ENCODE measurements around the gene SLC23A1. TPM values are rescaled to one million over a fixed set of nuclear protein-coding genes. Genes with fewer than 3 reads are reported as not detected.

The SLC23A1 gene
- total and polyA plus RNA-seq, 2 donors (not counting 1 experiment from before 2014, with no cell fraction given), result 5.8 to 9.6 TPM

DNA sequence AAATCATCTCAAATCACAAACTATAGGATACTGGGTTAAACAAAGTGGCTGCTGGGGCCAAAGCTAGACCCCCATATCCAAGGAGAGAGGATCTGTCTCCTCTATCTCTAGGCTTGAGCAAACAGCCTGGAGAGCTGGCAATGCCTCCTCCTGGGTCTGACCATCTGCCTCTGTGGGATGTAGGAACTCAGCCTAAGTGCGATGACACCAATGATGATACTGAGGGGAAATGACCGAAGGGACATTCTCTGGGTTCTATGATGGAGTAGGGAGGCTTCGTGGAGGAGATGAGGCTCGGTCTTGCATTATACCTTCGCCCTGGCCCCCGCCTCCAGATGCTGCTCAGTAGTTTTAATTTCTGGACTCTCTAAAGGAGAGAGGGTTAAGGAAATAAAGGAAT is 30.1 kb upstream of the SLC23A1 start:
- CTCF ChIA-PET, result interaction anchor here (1.9 kb wide), 1 partner anchor 10 kb away, joined by 8 read pairs; no protein-coding TSS in a partner anchor

DNA sequence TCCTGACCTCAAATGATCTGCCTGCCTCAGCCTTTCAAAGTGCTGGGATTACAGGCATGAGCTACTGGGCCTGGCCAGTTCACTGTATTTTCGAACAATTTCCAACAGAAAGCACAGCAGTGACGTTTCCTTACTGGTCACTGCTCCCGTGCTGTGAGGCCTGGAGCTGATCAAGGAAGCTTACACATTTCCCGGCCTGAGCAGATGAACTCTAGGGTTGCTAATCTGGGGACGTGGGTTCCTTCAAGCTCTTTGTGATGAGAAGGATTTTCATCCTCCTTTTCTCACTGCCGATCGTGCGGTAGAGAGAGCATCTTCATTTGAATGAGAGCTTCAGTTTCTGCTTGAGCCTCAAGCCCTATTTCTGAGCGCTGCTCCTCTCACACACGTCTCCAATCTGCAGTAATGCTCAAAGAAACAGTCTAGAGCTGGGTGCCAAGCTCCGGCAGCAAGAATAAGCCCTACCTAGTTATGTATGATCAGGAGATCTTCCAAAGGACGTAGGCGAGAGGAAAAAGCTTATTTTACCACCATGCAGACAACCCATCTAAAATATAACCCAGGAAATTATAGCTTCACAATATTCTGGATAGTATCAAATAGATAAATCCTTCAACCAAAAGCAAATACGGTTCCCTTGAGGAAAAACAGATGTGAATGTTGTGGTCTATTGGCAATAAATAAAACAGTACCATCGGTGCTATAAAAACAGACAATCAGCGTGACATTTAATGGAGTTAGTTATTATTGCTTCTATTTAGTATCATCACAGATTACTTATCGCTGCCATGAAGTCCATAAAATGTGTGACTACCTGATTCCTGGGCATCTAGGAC is 28.1 kb upstream of the SLC23A1 start:
- DNase-seq, result no peak
- no peaks in the 10 kb centered on the region for H3K27me3 Mint-ChIP-seq
- peaks cover 17% of the 10 kb centered on the region for H3K4me1 Mint-ChIP-seq
- 97% methylated on average over 10 of the region's 17 CpGs for WGBS (ENCODE audit: insufficient coverage)
- Histone ChIP-seq H3K4me3 (ENCODE audit: control extremely low read depth in 1 of 5, extremely low read depth in 1 of 5, insufficient read depth in 1 of 5, low read depth in 2 of 5, low read length in 4 of 5) (no peak overlapping the region), H3K27me3 (replicated peaks in 1 of 4; ENCODE audit: control extremely low read depth in 1 of 4, control insufficient read depth in 3 of 4, insufficient read depth in 4 of 4, low read length in 3 of 4) (no peaks in the 10 kb centered on the region), H3K4me1 (ENCODE audit: control insufficient read depth in 2 of 2, insufficient read depth in 2 of 2, low read length in 2 of 2) (peaks cover 22 to 23% of the 10 kb centered on the region in 2 donors), H3K36me3 (replicated peaks in 1 of 2; ENCODE audit: control extremely low read depth in 1 of 2, control insufficient read depth in 1 of 2, extremely low read depth in 1 of 2, insufficient read depth in 2 of 2, low read length in 1 of 2) (no peaks in the 10 kb centered on the region), H3K9ac (ENCODE audit: low read length) (no peak overlapping the region), H3K4me2 (replicated peaks; ENCODE audit: low read depth, low read length, poor library complexity, severe bottlenecking) (no peak overlapping the region), H2AFZ (ENCODE audit: insufficient read depth, low read depth, low read length, poor library complexity, severe bottlenecking) (no peak overlapping the region), H3K9me3 (ENCODE audit: control extremely low read depth in 1 of 3, control insufficient read depth in 2 of 3, insufficient read depth in 1 of 3, low read length in 2 of 3) (no peaks in the 10 kb centered on the region), H3K27ac (ENCODE audit: low read length in 2 of 2) (no peak overlapping the region), H3K79me2 (ENCODE audit: control insufficient read depth, insufficient read depth, low read length) (peaks cover 4% of the 10 kb centered on the region), H4K20me1 (ENCODE audit: control insufficient read depth, insufficient read depth, low read length, poor library complexity, severe bottlenecking) (no peaks in the 10 kb centered on the region)
- ATAC-seq (ENCODE audit: low read depth), result no peak
- intact Hi-C loops (cut with micrococcal nuclease), result no loop called here
- ChIA-PET CTCF (interaction anchor here (0.6 to 7.3 kb wide), 8 partner anchors 10 to 420 kb away, joined by 3 to 43 read pairs (median 4); partner anchors contain the start of gene MATR3), POLR2A (no interaction called here)
- H3K9me3 Mint-ChIP-seq (ENCODE audit: insufficient read depth), result no peaks in the 10 kb centered on the region
- H3K4me3 Mint-ChIP-seq, result no peak overlapping the region
- H3K27ac Mint-ChIP-seq, result no peak overlapping the region
- TF ChIP-seq, protein P1, sequence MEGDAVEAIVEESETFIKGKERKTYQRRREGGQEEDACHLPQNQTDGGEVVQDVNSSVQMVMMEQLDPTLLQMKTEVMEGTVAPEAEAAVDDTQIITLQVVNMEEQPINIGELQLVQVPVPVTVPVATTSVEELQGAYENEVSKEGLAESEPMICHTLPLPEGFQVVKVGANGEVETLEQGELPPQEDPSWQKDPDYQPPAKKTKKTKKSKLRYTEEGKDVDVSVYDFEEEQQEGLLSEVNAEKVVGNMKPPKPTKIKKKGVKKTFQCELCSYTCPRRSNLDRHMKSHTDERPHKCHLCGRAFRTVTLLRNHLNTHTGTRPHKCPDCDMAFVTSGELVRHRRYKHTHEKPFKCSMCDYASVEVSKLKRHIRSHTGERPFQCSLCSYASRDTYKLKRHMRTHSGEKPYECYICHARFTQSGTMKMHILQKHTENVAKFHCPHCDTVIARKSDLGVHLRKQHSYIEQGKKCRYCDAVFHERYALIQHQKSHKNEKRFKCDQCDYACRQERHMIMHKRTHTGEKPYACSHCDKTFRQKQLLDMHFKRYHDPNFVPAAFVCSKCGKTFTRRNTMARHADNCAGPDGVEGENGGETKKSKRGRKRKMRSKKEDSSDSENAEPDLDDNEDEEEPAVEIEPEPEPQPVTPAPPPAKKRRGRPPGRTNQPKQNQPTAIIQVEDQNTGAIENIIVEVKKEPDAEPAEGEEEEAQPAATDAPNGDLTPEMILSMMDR (IDR thresholded peaks at IDR 0.05), result no peak

More for the DNA sequence above, 30.1 kb upstream of the SLC23A1 start:
- no peaks in the 10 kb centered on the region for H3K27me3 Mint-ChIP-seq
- Histone ChIP-seq H3K4me3 (ENCODE audit: control extremely low read depth in 1 of 5, extremely low read depth in 1 of 5, insufficient read depth in 1 of 5, low read depth in 2 of 5, low read length in 4 of 5) (no peak overlapping the region), H3K27ac (ENCODE audit: low read length in 2 of 2) (no peak overlapping the region), H4K20me1 (ENCODE audit: control insufficient read depth, insufficient read depth, low read length, poor library complexity, severe bottlenecking) (no peaks in the 10 kb centered on the region), H3K4me2 (replicated peaks; ENCODE audit: low read depth, low read length, poor library complexity, severe bottlenecking) (no peak overlapping the region), H3K4me1 (ENCODE audit: control insufficient read depth in 2 of 2, insufficient read depth in 2 of 2, low read length in 2 of 2) (peaks cover 5% of the 10 kb centered on the region in 2 donors), H3K9me3 (ENCODE audit: control extremely low read depth in 1 of 3, control insufficient read depth in 2 of 3, insufficient read depth in 1 of 3, low read length in 2 of 3) (no peaks in the 10 kb centered on the region), H3K36me3 (replicated peaks in 1 of 2; ENCODE audit: control extremely low read depth in 1 of 2, control insufficient read depth in 1 of 2, extremely low read depth in 1 of 2, insufficient read depth in 2 of 2, low read length in 1 of 2) (no peaks in the 10 kb centered on the region), H2AFZ (ENCODE audit: insufficient read depth, low read depth, low read length, poor library complexity, severe bottlenecking) (no peak overlapping the region), H3K9ac (ENCODE audit: low read length) (no peak overlapping the region), H3K27me3 (replicated peaks in 1 of 4; ENCODE audit: control extremely low read depth in 1 of 4, control insufficient read depth in 3 of 4, insufficient read depth in 4 of 4, low read length in 3 of 4) (no peaks in the 10 kb centered on the region), H3K79me2 (ENCODE audit: control insufficient read depth, insufficient read depth, low read length) (peaks cover 4% of the 10 kb centered on the region)
- intact Hi-C loops (cut with micrococcal nuclease), result no loop called here
- ATAC-seq (ENCODE audit: low read depth) (no peak), DNase-seq (no peak)
- 96% methylated on average over 6 of the region's 6 CpGs for WGBS (ENCODE audit: insufficient coverage)
- no peaks in the 10 kb centered on the region for H3K9me3 Mint-ChIP-seq (ENCODE audit: insufficient read depth)
- peaks cover 5% of the 10 kb centered on the region for H3K4me1 Mint-ChIP-seq
- H3K4me3 Mint-ChIP-seq, result no peak overlapping the region
- POLR2A ChIA-PET, result no interaction called here
- H3K27ac Mint-ChIP-seq, result no peak overlapping the region
- TF ChIP-seq EZH2 (IDR thresholded peaks at IDR 0.05; ENCODE audit: borderline replicate concordance, insufficient read depth, low read depth, low read length, poor library complexity, severe bottlenecking), result no peak
- TF ChIP-seq, protein P1 (IDR thresholded peaks at IDR 0.05), result no peak
